SJCRH30 (cell line): ENCODE data around the gene DVL1. TPM values are rescaled to one million over a fixed set of nuclear protein-coding genes. Genes with fewer than 3 reads are reported as not detected.

ENCODE experiments used
- DNase-seq, 2 experiments: peaks; one replicate each; pipeline ENCODE4 v3.0.0-alpha.2; 2015 to 2020
- H3K27ac ChIP-seq: fragments of 250-450 bp; sonication (Bioruptor Pico); 2 replicates; pipeline ENCODE4 v1.5.1; 2020; ENCODE audit warnings: mild to moderate bottlenecking, moderate library complexity
- H3K27me3 ChIP-seq: fragments of 250-450 bp; sonication (Bioruptor Pico); 2 replicates; pipeline ENCODE4 v1.5.1; 2020; ENCODE audit warnings: mild to moderate bottlenecking, moderate library complexity
- H3K36me3 ChIP-seq: fragments of 250-450 bp; sonication (Bioruptor Pico); 2 replicates; pipeline ENCODE4 v1.5.1; 2020; ENCODE audit warnings: mild to moderate bottlenecking, moderate library complexity
- H3K4me1 ChIP-seq: fragments of 250-450 bp; sonication (Bioruptor Pico); 2 replicates; pipeline ENCODE4 v1.5.1; 2020; ENCODE audit warnings: mild to moderate bottlenecking, moderate library complexity
- H3K4me3 ChIP-seq: fragments of 250-450 bp; sonication (Bioruptor Pico); 2 replicates; pipeline ENCODE4 v1.5.1; 2020; ENCODE audit warnings: mild to moderate bottlenecking, moderate library complexity
- H3K9me3 ChIP-seq: fragments of 250-450 bp; sonication (Bioruptor Pico); replicated peaks from 2 replicates; pipeline ENCODE4 v1.5.1; 2020; ENCODE audit warnings: mild to moderate bottlenecking, moderate library complexity
- total RNA-seq: library from RNA; depleted of rRNA; stranded (reverse); fragments of >200 nt; shearing (Covaris generic); gene quantifications from 2 replicates; pipeline ENCODE4 v1.2.3, GENCODE V29; 2014

DVL1 gene
- total RNA-seq, 1 experiment from 2014 or later = 52.5 TPM

DNA sequence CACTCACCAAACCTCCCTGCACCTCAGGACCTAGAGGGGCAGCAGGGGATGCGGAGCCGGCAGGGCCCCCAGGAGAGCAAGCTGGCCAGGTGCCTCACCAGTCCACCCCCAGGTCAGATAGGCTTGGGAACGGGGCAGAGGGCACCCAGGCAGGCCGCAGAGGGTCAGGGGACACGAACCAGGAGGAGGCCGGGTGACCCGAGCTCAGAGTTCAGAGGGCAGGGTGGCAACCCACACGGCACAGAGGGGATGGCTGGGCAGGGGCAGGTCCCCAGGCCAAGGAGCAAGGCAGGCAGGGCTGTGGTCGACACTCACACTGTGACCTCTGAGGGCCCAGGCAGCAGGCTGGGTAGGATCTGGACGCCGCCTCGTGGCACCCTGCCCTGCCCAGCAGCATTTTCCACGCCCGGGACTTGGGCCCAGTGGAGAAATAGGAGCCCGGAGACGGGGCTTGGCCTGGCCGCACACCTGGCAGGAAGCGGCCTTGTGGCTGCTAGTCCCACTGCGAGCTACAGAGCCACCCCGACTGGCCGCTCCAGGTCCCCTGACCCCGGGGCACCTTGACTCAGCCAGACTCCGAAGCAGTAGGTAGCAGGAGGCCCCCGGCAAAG is 5.3 kb downstream of the DVL1 start:
- no peak overlapping the region for H3K4me3 ChIP-seq
- peaks cover 6% of the 10 kb centered on the region; the same call in 1 of the 2 replicates for H3K36me3 ChIP-seq
- H3K27ac ChIP-seq = no peak overlapping the region
- no peaks in the 10 kb centered on the region for H3K9me3 ChIP-seq
- no peaks in the 10 kb centered on the region for H3K27me3 ChIP-seq
- H3K4me1 ChIP-seq = no peaks in the 10 kb centered on the region; the same call in 1 of the 2 replicates
- DNase-seq = no peak

DNA sequence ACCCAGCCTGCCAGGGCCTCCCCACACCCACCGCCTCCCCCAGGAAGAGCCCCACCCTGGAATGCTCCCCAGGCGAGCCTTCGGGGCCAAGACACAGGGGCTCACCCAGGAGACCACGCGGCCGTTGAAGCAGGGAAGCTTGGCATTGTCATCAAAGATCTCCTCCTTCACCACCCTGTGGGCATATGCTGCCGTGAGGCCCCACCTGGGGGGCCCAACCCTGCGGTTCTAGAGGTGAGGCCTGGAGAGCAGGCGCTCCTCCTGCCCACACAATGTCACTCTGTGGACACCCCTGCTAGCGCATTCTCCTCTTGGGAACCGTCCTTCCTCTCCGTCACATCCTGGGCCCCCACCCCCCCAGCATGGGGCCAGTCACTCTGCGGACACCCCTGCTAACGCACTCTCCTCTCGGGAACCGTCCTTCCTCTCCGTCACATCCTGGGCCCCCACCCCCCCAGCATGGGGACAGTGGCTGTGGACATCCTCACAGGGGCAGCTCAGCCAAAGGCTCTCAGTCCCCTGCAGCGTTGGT is 6.6 kb downstream of the DVL1 start:
- Histone ChIP-seq H3K27ac (no peak overlapping the region), H3K27me3 (no peaks in the 10 kb centered on the region), H3K9me3 (no peaks in the 10 kb centered on the region), H3K36me3 (peaks cover 12% of the 10 kb centered on the region), H3K4me3 (no peak overlapping the region), H3K4me1 (no peaks in the 10 kb centered on the region; the same call in 1 of the 2 replicates)
- no peak for DNase-seq

DNA sequence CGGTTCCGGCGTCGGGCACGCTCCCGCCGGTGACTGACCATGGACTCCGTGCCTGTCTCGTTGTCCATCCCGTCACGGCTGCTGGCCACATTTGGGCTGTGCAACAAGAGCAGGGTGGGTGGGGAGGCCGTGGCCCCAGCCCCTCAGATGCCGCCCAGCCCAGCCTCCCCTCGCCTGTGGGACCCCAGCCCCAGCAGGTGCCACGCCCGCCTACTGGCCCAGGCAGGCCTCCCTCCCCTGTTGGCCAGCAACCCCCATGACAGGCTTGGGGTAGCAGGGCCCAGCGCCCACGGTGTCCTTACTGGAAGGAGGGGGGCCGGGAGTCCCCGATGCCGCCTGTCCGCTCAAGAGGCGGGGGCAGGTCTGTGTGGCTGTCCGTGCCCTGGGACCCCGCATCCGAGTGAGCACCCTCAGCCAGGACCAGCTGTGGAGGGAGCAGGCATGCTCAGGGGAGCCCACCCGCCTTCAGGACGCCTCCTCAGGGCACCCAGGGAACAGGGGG is 7.1 kb downstream of the DVL1 start:
- H3K4me3 ChIP-seq = no peak overlapping the region
- H3K27me3 ChIP-seq = no peaks in the 10 kb centered on the region
- peaks cover 12% of the 10 kb centered on the region for H3K36me3 ChIP-seq
- DNase-seq = no peak
- H3K9me3 ChIP-seq = no peaks in the 10 kb centered on the region
- no peak overlapping the region for H3K27ac ChIP-seq
- H3K4me1 ChIP-seq = no peaks in the 10 kb centered on the region; the same call in 1 of the 2 replicates

DNA sequence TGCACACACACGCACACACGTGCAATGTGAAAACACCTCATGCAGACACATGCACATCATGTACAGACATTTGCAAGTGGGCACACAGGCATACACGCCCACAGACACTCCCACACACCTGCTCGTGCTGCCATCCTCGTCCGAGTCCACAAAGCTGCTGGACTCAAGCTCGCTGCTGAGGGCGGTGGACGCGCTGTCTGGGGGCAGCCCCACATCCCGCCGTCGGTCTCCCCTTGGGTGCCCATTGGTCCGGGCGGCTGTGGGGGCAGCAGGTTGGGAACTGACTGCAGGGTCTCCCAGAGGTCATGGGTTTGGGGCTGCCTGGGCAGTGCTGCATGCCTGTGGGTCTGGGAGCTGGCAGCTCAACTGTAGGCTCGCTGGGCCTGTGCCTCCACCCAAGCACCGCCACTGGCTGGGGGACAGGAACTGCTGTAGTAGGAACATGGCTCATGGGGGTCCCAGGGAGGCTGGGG is 7.6 kb downstream of the DVL1 start:
- Histone ChIP-seq H3K27ac (no peak overlapping the region), H3K9me3 (no peaks in the 10 kb centered on the region), H3K36me3 (peaks cover 12% of the 10 kb centered on the region), H3K4me1 (no peaks in the 10 kb centered on the region; the same call in 1 of the 2 replicates), H3K4me3 (no peak overlapping the region), H3K27me3 (no peaks in the 10 kb centered on the region)
- DNase-seq = no peak

DNA sequence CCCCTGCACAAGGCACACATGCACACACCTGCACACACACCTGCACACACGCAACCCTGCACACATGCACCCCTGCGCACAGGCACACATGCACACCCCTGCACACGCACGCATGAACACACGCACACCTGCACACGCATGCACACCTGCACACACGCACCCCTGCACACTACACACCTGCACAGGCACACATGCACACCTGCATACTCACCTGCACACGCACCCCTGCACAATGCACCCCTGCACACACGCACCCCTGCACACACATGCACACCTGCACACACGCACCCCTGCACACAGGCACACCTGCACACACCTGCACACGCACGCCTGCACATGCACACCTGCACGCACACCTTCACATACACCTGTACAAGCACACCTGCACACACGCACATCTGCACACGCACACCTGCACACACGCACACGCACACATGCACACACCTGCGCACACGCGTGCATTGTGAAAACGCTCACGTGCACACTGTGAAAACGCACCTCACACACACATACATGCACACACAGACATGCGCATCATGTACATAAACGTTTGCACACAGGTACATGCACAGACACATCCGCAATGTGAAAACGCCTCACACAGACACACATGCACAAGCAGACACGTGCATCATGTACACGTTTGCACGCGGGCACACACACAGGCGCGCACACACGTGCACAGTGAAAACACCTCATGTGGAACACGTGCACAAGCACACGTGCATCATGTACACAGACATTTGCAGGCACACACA is 8.2 kb downstream of the DVL1 start:
- Histone ChIP-seq H3K36me3 (peaks cover 12% of the 10 kb centered on the region), H3K4me3 (no peak overlapping the region), H3K27ac (no peak overlapping the region), H3K27me3 (no peaks in the 10 kb centered on the region), H3K9me3 (no peaks in the 10 kb centered on the region), H3K4me1 (no peaks in the 10 kb centered on the region; the same call in 1 of the 2 replicates)
- DNase-seq = no peak

DNA sequence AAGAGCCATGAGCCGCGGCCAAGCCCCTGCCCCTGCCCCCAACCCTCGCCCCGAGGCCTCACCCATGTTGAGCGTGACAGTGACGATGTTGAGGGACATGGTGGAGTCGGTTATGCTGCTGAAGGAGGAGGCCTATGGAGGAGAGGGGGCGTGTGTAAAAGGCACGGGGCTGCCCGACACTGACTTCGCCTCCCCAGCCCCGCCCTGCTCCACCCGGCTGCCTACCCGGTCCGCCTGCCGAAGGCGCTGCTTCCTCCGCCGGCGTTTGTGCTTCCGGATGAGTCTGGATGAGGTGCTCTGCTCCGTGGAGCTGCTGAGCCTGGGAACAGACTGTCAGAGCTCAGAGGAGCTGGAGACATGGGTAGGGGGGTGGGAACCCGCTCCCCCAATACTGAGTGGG is 9.0 kb downstream of the DVL1 start:
- H3K4me3 ChIP-seq = no peak overlapping the region
- no peak overlapping the region for H3K27ac ChIP-seq
- DNase-seq = no peak
- H3K27me3 ChIP-seq = no peaks in the 10 kb centered on the region
- H3K4me1 ChIP-seq = no peaks in the 10 kb centered on the region; the same call in 1 of the 2 replicates
- no peaks in the 10 kb centered on the region for H3K9me3 ChIP-seq
- peaks cover 12% of the 10 kb centered on the region for H3K36me3 ChIP-seq

DNA sequence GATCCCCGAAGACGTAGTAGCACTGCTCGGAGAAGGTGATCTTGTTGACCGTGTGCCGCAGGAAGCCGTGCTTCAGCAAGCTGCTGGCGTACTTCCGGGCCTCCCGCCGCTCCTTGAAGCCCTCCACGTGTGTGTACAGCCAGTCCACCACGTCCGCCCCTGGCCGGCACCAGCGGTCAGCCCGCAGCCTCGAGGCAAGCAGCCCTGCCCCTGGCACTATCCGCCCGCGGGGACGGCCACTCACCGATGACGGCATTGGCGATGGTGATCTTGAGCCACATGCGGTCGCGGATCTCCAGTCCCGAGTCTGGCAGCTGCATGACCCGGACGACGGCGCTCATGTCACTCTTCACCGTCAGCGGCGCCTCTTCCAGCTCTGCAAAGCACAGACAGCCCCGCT is 10.9 kb downstream of the DVL1 start:
- DNase-seq = no peak
- no peak overlapping the region for H3K27ac ChIP-seq
- peaks cover 12% of the 10 kb centered on the region for H3K36me3 ChIP-seq
- H3K27me3 ChIP-seq = no peaks in the 10 kb centered on the region
- H3K4me3 ChIP-seq = no peak overlapping the region
- H3K9me3 ChIP-seq = no peaks in the 10 kb centered on the region
- no peaks in the 10 kb centered on the region; the same call in 1 of the 2 replicates for H3K4me1 ChIP-seq

DNA sequence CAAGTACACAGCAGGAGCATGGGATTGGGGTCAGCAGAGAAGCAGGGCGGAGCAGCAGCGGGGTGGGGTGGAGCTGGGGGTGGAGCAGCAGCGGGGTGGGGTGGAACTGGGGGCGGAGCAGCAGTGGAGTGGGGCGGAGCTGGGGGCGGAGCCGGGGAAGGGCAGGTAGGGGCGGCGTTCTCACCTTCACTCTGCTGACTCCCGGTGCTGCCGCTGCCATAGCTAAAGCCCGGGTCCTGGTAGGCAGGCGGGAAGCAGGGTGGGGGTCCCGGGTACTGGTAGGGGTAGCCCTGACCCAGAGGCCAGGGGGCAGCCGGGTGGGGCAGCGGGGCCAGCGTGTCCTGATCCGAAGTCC is 11.4 kb downstream of the DVL1 start:
- Histone ChIP-seq H3K4me3 (no peak overlapping the region), H3K27ac (no peak overlapping the region), H3K9me3 (no peaks in the 10 kb centered on the region), H3K27me3 (no peaks in the 10 kb centered on the region), H3K4me1 (no peaks in the 10 kb centered on the region; the same call in 1 of the 2 replicates), H3K36me3 (peaks cover 12% of the 10 kb centered on the region)
- no peak for DNase-seq

DNA sequence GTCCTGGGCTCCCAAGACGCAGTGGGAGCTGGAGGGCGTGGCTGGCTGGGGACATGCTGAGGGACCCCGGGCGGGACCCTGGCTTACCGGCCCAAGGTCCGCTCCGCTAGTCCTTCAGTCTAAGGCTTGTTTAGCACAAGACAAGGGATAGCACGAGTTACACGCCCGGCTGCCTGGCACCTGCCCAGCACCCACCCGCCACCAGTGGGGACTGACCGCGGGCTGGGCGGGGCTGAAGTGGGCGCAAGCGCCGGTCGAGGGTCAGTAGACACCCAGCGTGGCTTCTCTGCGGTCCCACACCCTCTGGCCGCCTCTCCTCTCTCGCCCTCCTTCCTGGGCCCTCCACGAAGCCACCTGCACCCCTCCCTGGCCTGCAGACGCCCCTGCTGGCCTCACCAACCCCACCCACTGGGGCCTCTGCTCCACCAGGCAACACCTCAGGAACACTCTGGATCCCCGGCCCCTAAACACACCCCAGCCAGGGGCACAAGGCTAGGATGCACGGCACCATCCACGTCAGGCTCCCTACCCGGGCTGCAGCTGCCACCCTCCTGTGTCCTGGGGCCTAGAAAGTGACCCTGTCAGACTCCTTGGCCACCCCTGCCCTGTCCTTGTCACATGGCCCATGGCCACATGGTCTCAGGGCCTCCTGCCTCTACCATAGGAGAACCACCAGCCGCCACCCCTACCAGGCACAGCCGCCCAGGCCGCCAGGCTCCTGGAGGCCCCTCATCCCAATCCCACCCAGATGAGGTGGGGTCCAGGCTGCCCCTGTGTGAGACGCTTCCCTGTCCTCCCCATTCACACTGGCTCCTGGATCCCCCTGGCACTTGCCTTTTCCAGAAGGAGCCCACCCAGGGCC is 12.1 kb downstream of the DVL1 start:
- H3K4me3 ChIP-seq = no peak overlapping the region
- H3K4me1 ChIP-seq = no peaks in the 10 kb centered on the region; the same call in 1 of the 2 replicates
- no peaks in the 10 kb centered on the region for H3K9me3 ChIP-seq
- no peak for DNase-seq
- no peaks in the 10 kb centered on the region for H3K27me3 ChIP-seq
- no peak overlapping the region for H3K27ac ChIP-seq
- peaks cover 12% of the 10 kb centered on the region for H3K36me3 ChIP-seq

DNA sequence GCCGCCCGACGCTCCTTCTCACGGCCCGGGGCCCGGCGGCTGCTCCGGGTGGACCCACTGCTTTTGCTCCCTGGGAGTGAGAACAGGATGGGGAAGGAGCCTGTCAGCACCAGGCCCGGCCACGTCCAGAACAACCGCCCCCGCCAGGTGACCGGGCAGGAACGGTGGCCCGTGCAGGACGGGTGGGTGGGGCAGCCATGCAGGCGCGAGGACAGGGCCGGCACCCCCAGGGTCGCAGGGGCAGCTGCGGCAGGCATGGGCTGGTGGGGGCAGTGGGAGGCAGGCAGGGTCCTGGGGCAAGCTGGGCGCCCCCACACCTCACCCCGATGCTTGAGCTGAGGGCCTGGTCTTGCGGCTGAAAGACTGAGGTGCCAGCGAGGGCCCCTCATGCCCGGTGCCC is 12.8 kb downstream of the DVL1 start:
- Histone ChIP-seq H3K4me1 (peaks cover under 1% of the 10 kb centered on the region; the same call in 1 of the 2 replicates), H3K9me3 (no peaks in the 10 kb centered on the region), H3K4me3 (no peak overlapping the region), H3K36me3 (peaks cover 12% of the 10 kb centered on the region), H3K27ac (no peak overlapping the region), H3K27me3 (no peaks in the 10 kb centered on the region)
- no peak for DNase-seq

DNA sequence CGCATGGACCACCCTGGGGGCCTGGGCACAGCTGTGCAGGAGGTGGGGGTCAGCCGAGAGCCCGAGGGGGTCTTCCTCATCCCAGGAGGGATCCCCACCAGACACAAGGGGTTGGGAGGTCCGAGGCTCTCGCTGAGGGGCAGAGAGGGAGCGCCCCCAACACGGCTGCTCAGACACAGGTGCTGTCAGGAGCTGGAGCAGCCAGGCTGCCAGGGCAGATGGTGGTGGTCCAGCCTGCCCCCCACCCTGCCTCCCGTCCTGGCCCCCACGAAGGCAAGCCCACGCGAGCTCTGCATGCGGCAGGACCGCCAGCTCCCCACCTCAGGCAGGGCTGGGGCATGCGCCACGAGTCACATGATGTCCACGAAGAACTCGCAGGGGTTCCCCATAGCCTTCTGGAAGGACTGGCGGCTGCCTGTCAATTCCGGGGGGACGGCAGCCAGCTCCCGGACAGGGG is 13.4 kb downstream of the DVL1 start:
- H3K36me3 ChIP-seq = peaks cover 7% of the 10 kb centered on the region
- H3K27me3 ChIP-seq = no peaks in the 10 kb centered on the region
- no peak overlapping the region for H3K27ac ChIP-seq
- H3K4me3 ChIP-seq = no peak overlapping the region
- no peak for DNase-seq
- H3K9me3 ChIP-seq = no peaks in the 10 kb centered on the region
- H3K4me1 ChIP-seq = peaks cover 7% of the 10 kb centered on the region; the same call in 1 of the 2 replicates

DNA sequence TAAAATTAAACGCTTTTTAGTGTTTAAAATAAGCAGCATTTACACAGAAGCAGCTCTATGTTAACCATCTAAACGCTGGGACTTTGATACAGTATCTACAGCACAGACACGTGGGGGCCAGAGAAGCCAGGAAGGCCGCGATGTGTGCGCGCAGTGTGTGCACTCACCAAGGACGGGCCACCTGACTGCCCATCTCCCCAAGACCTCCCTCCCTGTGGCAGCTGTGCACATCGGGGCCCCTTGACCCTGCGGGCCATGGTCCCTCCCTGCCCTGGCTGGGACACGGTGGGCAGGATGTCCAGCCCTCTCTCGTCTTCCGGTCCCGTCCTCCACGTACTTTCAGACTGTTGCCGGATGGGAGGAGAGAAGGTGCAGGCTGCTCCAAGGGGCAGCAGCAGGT is 13.9 kb downstream of the DVL1 start:
- H3K27ac ChIP-seq = no peak overlapping the region
- peaks cover 11% of the 10 kb centered on the region; the same call in 1 of the 2 replicates for H3K4me1 ChIP-seq
- no peak for DNase-seq
- no peaks in the 10 kb centered on the region for H3K27me3 ChIP-seq
- H3K4me3 ChIP-seq = no peak overlapping the region
- H3K9me3 ChIP-seq = no peaks in the 10 kb centered on the region
- peaks cover 6% of the 10 kb centered on the region for H3K36me3 ChIP-seq

DNA sequence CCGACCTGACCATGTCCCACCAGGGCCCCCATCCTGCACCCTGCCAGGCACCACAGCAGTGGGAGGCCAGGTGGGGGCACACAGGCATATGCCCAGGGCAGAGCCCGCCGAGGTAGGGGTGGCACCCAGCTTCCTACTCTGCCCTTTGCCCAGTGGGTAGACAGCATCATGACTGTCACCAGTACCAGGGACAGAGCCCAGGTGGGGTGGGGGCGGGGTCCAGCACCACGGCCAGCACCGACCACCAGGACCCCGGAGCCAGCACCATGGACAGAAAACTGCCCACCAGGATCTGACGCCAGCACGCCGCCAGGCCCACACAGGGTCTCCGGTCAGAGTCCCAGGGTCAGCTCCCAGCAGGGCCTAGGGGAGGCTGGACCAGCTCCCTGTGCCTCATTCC is 14.4 kb downstream of the DVL1 start:
- Histone ChIP-seq H3K9me3 (no peaks in the 10 kb centered on the region), H3K4me3 (no peak overlapping the region), H3K27me3 (no peaks in the 10 kb centered on the region), H3K36me3 (peaks cover 6% of the 10 kb centered on the region), H3K4me1 (peaks cover 11% of the 10 kb centered on the region; the same call in 1 of the 2 replicates), H3K27ac (no peak overlapping the region)
- peak; percentile 58 to 62 for DNase-seq

DNA sequence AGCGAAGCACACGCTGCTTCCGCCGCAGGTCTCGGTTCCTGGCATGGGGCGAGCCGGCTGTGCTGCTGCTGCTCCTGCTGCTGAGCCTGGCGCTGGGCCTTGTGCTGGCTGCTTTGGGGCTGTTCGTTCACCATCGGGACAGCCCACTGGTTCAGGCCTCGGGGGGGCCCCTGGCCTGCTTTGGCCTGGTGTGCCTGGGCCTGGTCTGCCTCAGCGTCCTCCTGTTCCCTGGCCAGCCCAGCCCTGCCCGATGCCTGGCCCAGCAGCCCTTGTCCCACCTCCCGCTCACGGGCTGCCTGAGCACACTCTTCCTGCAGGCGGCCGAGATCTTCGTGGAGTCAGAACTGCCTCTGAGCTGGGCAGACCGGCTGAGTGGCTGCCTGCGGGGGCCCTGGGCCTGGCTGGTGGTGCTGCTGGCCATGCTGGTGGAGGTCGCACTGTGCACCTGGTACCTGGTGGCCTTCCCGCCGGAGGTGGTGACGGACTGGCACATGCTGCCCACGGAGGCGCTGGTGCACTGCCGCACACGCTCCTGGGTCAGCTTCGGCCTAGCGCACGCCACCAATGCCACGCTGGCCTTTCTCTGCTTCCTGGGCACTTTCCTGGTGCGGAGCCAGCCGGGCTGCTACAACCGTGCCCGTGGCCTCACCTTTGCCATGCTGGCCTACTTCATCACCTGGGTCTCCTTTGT is 15.5 kb downstream of the DVL1 start:
- Histone ChIP-seq H3K27me3 (no peaks in the 10 kb centered on the region), H3K27ac (no peak overlapping the region), H3K4me3 (no peak overlapping the region), H3K9me3 (no peaks in the 10 kb centered on the region), H3K36me3 (peaks cover 6% of the 10 kb centered on the region), H3K4me1 (peaks cover 11% of the 10 kb centered on the region; the same call in 1 of the 2 replicates)
- no peak for DNase-seq
